ENCODE results near the gene DLGAP5.

DLGAP5 gene

DNA sequence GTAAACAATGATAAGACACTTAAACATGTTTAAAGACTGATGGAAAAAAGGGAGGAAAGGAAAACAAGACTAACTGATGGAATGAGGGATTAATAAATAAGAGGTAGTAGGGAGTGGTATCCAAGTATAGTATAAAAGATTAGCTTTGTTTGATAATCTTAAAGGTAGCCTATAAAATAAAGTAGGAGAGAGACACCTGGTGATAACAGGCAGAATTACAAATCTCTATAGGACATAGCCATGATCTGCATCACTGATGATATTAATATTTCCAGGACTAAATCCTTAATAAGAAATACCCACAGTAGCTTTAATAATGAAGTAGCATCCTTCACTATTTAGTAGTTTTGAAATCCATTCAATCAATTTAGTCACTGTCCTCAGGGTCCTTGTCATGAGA, 30.4 kb downstream of the DLGAP5 start:
- Histone ChIP-seq H3K9me3 (ENCODE audit: control insufficient read depth, low read length) (no peaks in the 10 kb centered on the region), H3K9ac (ENCODE audit: low read length) (no peak overlapping the region), H3K4me3 (ENCODE audit: low read length) (no peak overlapping the region), H3K27me3 (ENCODE audit: control insufficient read depth, insufficient read depth, low read length) (no peaks in the 10 kb centered on the region), H3K36me3 (ENCODE audit: control insufficient read depth, insufficient read depth, low read length) (no peaks in the 10 kb centered on the region), H3K4me1 (ENCODE audit: control insufficient read depth, insufficient read depth, low read length) (no peaks in the 10 kb centered on the region)

DNA sequence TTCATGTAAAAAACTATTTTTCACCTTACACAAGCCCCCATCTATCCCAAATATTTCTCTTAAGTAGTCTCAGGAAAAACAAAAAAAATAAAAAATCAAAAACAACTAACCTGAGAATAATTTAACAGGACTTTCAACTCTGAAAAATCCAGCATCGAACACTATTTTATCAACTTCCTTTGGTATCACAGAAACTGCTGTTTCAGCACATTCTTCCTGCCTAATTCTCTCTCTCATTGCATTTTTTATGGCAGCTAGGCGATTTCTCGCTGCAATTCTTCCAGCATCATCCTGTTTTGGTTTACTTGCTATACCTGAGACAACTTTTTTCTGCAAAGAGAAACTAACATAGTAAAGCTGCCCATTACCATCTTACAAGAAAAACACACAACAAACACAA, 33.0 kb downstream of the DLGAP5 start:
- Histone ChIP-seq H3K9me3 (ENCODE audit: control insufficient read depth, low read length) (no peaks in the 10 kb centered on the region), H3K9ac (ENCODE audit: low read length) (no peak overlapping the region), H3K27me3 (ENCODE audit: control insufficient read depth, insufficient read depth, low read length) (no peaks in the 10 kb centered on the region), H3K36me3 (ENCODE audit: control insufficient read depth, insufficient read depth, low read length) (no peaks in the 10 kb centered on the region), H3K4me3 (ENCODE audit: low read length) (no peak overlapping the region), H3K4me1 (ENCODE audit: control insufficient read depth, insufficient read depth, low read length) (no peaks in the 10 kb centered on the region)

DNA sequence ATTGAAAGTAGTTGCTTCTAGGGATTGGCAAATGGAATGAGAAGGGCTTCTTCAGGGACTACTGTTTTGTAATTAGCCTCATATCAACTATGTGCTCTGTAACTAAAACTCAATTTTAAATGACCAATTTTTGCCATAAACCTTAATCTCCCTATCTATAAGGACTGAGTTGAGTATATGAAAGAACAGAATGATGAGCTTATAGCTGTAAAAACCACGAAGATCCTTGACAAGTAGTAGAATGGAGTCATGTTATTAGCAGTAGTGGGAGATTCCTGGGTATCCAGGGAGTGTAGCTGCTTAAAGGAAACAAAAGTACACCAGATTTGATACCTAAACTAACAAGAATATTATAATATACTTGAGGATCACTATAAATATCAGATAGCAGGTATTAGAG, 34.3 kb downstream of the DLGAP5 start:
- Histone ChIP-seq H3K4me1 (ENCODE audit: control insufficient read depth, insufficient read depth, low read length) (no peaks in the 10 kb centered on the region), H3K27me3 (ENCODE audit: control insufficient read depth, insufficient read depth, low read length) (no peaks in the 10 kb centered on the region), H3K4me3 (ENCODE audit: low read length) (no peak overlapping the region), H3K9me3 (ENCODE audit: control insufficient read depth, low read length) (no peaks in the 10 kb centered on the region), H3K9ac (ENCODE audit: low read length) (no peak overlapping the region), H3K36me3 (ENCODE audit: control insufficient read depth, insufficient read depth, low read length) (no peaks in the 10 kb centered on the region)

DNA sequence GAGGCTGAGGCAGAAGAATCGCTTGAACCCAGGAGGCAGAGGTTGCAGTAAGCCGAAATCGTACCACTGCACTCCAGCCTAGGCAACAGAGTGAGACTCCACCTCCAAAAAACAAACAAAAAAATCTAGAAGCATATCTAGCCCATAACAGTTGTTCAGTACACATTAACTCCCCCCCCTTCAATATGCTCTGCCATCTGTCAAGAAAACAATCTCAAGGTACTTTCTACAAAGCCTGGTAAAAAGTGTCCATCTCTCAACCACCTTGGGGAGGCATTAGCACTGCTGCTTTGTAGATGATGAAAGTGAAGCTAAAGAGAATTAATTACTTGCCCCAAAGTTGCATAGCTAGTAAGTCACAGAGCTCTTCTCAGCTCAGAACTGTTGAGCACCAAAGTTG, 37.4 kb downstream of the DLGAP5 start:
- no peaks in the 10 kb centered on the region for H3K9me3 ChIP-seq (ENCODE audit: control insufficient read depth, low read length)
- H3K4me3 ChIP-seq (ENCODE audit: low read length), result no peak overlapping the region
- no peaks in the 10 kb centered on the region for H3K4me1 ChIP-seq (ENCODE audit: control insufficient read depth, insufficient read depth, low read length)
- no peaks in the 10 kb centered on the region for H3K36me3 ChIP-seq (ENCODE audit: control insufficient read depth, insufficient read depth, low read length)
- H3K9ac ChIP-seq (ENCODE audit: low read length), result no peak overlapping the region
- H3K27me3 ChIP-seq (ENCODE audit: control insufficient read depth, insufficient read depth, low read length), result no peaks in the 10 kb centered on the region

DNA sequence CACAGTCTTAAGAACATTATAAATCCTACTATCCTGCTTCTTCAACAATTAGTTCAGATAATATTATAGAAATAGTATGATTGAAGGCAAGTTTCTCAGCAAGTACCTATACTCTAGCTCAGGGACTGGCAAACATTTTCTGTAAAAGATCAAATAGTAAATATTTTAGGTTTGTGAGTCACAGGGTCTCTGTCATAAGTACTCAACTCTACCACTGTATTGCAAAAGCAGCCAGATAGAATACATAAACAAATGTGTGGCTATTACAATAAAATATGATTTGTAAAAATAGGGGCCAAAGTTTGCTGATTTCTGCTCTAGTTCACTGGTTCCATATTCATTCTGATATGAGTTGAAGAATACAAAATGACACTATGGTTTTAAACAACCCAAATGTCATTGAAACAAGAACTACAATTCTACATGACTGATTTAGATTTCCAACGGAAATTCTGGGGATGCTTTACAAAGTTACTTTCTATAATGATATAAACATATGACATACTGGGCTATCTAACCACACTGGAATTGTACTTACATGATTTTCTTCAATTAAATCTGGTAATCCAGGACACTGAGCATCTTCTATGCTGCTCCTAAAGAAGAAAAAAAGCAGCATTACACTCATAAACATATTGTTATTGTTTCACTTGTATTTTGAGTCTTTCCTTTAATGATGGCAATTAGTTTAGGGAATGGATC, 39.2 kb downstream of the DLGAP5 start:
- H3K27me3 ChIP-seq (ENCODE audit: control insufficient read depth, insufficient read depth, low read length), result no peaks in the 10 kb centered on the region
- no peaks in the 10 kb centered on the region for H3K9me3 ChIP-seq (ENCODE audit: control insufficient read depth, low read length)
- H3K36me3 ChIP-seq (ENCODE audit: control insufficient read depth, insufficient read depth, low read length), result no peaks in the 10 kb centered on the region
- H3K9ac ChIP-seq (ENCODE audit: low read length), result no peak overlapping the region
- H3K4me1 ChIP-seq (ENCODE audit: control insufficient read depth, insufficient read depth, low read length), result no peaks in the 10 kb centered on the region
- no peak overlapping the region for H3K4me3 ChIP-seq (ENCODE audit: low read length)

DNA sequence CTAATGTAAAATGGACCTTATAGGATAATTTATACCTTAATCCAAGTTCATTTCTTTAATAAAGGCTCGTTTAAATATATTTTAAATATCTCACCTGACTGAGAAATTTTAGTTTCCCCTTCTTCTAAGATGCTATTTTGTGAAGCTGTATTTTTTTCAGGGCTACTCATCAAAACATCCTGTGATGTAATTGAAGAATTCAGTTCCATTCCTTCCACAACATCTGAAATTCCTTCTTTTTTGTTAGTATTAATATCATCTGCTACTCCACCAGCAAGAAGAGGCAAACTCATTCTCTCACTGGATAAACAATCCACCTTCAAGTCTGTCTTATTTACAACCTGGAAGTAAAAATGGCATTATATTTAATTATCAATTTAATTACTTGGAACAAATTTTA, 39.8 kb downstream of the DLGAP5 start:
- Histone ChIP-seq H3K4me3 (ENCODE audit: low read length) (no peak overlapping the region), H3K27me3 (ENCODE audit: control insufficient read depth, insufficient read depth, low read length) (no peaks in the 10 kb centered on the region), H3K36me3 (ENCODE audit: control insufficient read depth, insufficient read depth, low read length) (no peaks in the 10 kb centered on the region), H3K9me3 (ENCODE audit: control insufficient read depth, low read length) (no peaks in the 10 kb centered on the region), H3K9ac (ENCODE audit: low read length) (no peak overlapping the region), H3K4me1 (ENCODE audit: control insufficient read depth, insufficient read depth, low read length) (no peaks in the 10 kb centered on the region)

DNA sequence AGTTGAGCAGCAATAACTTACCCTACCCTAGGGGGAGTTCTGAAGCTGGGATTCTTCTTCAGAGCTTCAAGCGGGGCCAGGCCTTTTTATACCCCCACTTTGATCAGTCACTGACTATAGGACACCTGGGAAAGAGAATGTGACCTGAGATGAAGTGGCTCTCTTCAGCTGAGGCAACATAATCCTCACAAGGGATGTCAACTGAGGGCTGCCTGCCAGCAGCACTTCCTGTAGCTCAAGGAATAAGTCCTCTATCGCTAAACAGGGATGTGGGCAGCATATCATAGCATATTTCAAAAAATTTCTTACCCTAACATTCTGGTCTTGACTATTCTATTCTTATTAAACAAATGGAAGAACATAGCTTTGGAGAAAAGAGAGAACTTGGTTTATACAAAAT, 45.0 kb downstream of the DLGAP5 start:
- no peaks in the 10 kb centered on the region for H3K27me3 ChIP-seq (ENCODE audit: control insufficient read depth, insufficient read depth, low read length)
- H3K4me1 ChIP-seq (ENCODE audit: control insufficient read depth, insufficient read depth, low read length), result no peaks in the 10 kb centered on the region
- H3K9ac ChIP-seq (ENCODE audit: low read length), result no peak overlapping the region
- no peaks in the 10 kb centered on the region for H3K9me3 ChIP-seq (ENCODE audit: control insufficient read depth, low read length)
- no peak overlapping the region for H3K4me3 ChIP-seq (ENCODE audit: low read length)
- H3K36me3 ChIP-seq (ENCODE audit: control insufficient read depth, insufficient read depth, low read length), result peaks cover 4% of the 10 kb centered on the region

DNA sequence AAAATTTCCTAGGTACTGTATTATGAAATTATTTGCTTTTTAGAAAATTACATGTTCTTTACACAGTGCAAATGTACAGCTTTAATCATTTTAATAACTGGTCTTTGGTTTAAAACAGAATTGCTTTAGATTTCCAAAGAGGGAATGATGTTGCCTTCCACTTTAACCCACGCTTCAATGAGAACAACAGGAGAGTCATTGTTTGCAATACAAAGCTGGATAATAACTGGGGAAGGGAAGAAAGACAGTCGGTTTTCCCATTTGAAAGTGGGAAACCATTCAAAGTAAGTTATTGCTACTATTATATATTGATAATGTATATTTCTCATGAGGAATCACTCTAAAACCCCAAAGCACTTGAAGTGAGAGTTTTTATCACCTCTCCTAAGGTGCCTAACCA, 48.9 kb downstream of the DLGAP5 start:
- H3K36me3 ChIP-seq (ENCODE audit: control insufficient read depth, insufficient read depth, low read length), result peaks cover 24% of the 10 kb centered on the region
- H3K9ac ChIP-seq (ENCODE audit: low read length), result no peak overlapping the region
- peaks cover 9% of the 10 kb centered on the region for H3K4me1 ChIP-seq (ENCODE audit: control insufficient read depth, insufficient read depth, low read length)
- no peaks in the 10 kb centered on the region for H3K9me3 ChIP-seq (ENCODE audit: control insufficient read depth, low read length)
- H3K4me3 ChIP-seq (ENCODE audit: low read length), result no peak overlapping the region
- no peaks in the 10 kb centered on the region for H3K27me3 ChIP-seq (ENCODE audit: control insufficient read depth, insufficient read depth, low read length)

DNA sequence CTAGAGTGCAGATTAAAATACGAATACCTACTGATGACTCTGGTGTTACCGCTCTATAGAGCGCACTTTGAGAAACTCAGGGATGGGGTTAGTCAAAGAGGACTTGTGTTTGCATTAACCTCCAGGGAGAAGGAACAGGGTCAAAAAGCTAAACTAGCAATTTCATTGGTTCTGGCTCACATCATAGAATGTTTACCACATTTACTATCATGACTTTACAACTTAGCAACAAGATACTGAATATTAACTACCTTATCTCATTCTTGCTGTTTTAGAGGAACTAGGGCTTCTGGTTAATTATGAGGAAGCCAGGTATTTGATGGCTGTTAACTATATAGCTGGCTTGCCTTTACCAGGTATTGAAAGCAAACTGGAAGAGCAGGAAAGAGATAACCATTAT, 49.6 kb downstream of the DLGAP5 start:
- Histone ChIP-seq H3K9ac (ENCODE audit: low read length) (no peak overlapping the region), H3K27me3 (ENCODE audit: control insufficient read depth, insufficient read depth, low read length) (no peaks in the 10 kb centered on the region), H3K36me3 (ENCODE audit: control insufficient read depth, insufficient read depth, low read length) (peaks cover 24% of the 10 kb centered on the region), H3K4me1 (ENCODE audit: control insufficient read depth, insufficient read depth, low read length) (peaks cover 16% of the 10 kb centered on the region), H3K4me3 (ENCODE audit: low read length) (no peak overlapping the region), H3K9me3 (ENCODE audit: control insufficient read depth, low read length) (no peaks in the 10 kb centered on the region)

DNA sequence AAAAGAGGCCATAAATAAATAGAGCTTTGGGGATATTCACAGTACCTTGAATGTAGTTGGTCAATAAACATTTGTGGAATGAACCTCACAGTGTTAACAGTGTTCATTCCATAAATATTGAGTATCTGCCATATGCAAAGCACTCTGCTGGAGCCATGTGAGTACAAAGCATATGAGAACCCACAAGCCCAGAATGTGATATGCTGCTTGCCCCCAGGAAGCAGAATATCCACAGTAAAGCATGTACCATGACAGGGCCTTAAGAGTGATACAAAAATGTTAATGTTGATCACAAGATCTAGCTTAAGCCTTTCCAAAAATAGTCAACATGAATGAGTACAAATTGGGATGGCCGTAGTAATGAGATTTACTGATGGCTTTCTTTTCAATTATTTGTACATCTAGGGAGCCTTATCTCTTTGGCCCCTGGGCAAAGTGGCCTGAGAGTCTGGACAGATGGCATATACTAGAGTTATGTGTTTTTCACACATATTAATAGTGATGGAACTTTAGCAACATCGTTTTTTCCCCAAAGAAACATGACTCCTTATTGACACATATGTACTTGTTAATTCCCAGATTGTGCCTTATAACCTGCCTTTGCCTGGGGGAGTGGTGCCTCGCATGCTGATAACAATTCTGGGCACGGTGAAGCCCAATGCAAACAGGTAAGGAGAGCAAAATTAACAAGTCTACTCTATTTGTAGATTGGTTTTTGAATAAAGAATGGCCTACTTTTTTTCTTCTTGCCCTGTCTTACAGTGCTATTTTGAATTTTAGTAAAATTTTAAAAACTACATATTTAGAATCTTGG, 51.5 kb downstream of the DLGAP5 start:
- peaks cover 20% of the 10 kb centered on the region for H3K36me3 ChIP-seq (ENCODE audit: control insufficient read depth, insufficient read depth, low read length)
- no peak overlapping the region for H3K4me3 ChIP-seq (ENCODE audit: low read length)
- H3K4me1 ChIP-seq (ENCODE audit: control insufficient read depth, insufficient read depth, low read length), result peaks cover 30% of the 10 kb centered on the region
- H3K9ac ChIP-seq (ENCODE audit: low read length), result no peak overlapping the region
- no peaks in the 10 kb centered on the region for H3K9me3 ChIP-seq (ENCODE audit: control insufficient read depth, low read length)
- no peaks in the 10 kb centered on the region for H3K27me3 ChIP-seq (ENCODE audit: control insufficient read depth, insufficient read depth, low read length)

DNA sequence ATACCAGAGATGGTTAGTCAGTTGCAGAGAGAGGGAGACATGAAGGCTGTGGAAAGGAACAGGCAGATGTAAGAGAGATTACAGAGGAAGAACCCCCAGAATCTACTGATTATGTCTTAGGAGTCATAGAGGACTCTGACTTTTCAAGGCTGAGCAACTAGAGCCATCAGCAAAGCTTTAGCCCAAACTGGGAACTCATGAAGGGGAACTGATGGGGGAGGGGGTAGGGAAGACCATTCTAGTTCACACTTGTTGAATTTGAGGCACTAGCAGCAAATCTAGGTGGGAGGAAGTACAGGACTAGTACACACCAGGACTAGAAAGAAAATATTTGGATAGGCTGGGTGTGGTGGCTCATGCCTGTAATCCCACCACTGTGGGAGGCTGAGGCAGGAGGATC, 52.2 kb downstream of the DLGAP5 start:
- Histone ChIP-seq H3K4me1 (ENCODE audit: control insufficient read depth, insufficient read depth, low read length) (peaks cover 32% of the 10 kb centered on the region), H3K36me3 (ENCODE audit: control insufficient read depth, insufficient read depth, low read length) (peaks cover 20% of the 10 kb centered on the region), H3K9me3 (ENCODE audit: control insufficient read depth, low read length) (no peaks in the 10 kb centered on the region), H3K4me3 (ENCODE audit: low read length) (no peak overlapping the region), H3K9ac (ENCODE audit: low read length) (no peak overlapping the region), H3K27me3 (ENCODE audit: control insufficient read depth, insufficient read depth, low read length) (no peaks in the 10 kb centered on the region)

DNA sequence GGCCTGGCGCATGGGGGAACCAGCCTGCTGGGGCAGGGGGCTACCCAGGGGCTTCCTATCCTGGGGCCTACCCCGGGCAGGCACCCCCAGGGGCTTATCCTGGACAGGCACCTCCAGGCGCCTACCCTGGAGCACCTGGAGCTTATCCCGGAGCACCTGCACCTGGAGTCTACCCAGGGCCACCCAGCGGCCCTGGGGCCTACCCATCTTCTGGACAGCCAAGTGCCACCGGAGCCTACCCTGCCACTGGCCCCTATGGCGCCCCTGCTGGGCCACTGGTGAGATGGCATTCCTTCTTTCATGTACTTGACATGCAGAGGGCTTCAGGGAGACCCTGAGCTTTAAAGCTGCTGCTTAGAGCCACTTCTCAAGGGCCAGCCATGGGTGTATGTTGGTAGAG, 53.3 kb downstream of the DLGAP5 start:
- Histone ChIP-seq H3K9me3 (ENCODE audit: control insufficient read depth, low read length) (no peaks in the 10 kb centered on the region), H3K4me1 (ENCODE audit: control insufficient read depth, insufficient read depth, low read length) (peaks cover 42% of the 10 kb centered on the region), H3K9ac (ENCODE audit: low read length) (no peak overlapping the region), H3K36me3 (ENCODE audit: control insufficient read depth, insufficient read depth, low read length) (peaks cover 20% of the 10 kb centered on the region), H3K4me3 (ENCODE audit: low read length) (no peak overlapping the region), H3K27me3 (ENCODE audit: control insufficient read depth, insufficient read depth, low read length) (no peaks in the 10 kb centered on the region)

Data from mucosa of stomach (tissue), 1 donor.